Loucy (cell line): Measurements from ENCODE around the gene NRXN3.

Experiments used
- EZH2phosphoT487 ChIP-seq: fragments of 200-600 bp; IDR thresholded peaks from 2 replicates; pipeline ENCODE4 v1.6.1; 2018; ENCODE audit warnings: antibody characterized with exemption, mild to moderate bottlenecking, moderate library complexity, borderline replicate concordance
- TF ChIP-seq, protein P1 (sequence below): fragments of 200-600 bp; sonication (generic); conservative IDR thresholded peaks from 2 replicates; pipeline ENCODE4 v1.5.1; 2014; ENCODE audit warnings: mild to moderate bottlenecking, antibody characterized with exemption, low read length

DNA sequence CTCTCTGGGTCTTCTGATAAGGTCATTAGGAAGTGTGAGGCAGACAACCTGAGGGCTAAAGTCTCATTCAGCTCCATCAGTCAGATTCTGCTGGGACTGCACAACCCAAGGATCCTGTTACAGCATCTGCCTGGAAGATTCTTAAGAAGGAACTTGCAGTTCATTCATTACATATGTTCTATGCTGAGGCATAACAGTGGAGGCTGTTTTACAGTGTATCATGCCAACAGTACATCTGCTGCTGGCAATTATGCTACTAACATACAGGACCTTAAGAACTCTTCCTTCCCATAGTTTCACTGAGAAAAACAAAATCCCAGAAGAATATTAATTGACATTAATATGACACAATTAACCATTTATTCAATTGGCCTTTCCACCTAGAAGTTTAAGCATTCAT is 1072.5 kb downstream of the NRXN3 start:
- TF ChIP-seq, protein P1, sequence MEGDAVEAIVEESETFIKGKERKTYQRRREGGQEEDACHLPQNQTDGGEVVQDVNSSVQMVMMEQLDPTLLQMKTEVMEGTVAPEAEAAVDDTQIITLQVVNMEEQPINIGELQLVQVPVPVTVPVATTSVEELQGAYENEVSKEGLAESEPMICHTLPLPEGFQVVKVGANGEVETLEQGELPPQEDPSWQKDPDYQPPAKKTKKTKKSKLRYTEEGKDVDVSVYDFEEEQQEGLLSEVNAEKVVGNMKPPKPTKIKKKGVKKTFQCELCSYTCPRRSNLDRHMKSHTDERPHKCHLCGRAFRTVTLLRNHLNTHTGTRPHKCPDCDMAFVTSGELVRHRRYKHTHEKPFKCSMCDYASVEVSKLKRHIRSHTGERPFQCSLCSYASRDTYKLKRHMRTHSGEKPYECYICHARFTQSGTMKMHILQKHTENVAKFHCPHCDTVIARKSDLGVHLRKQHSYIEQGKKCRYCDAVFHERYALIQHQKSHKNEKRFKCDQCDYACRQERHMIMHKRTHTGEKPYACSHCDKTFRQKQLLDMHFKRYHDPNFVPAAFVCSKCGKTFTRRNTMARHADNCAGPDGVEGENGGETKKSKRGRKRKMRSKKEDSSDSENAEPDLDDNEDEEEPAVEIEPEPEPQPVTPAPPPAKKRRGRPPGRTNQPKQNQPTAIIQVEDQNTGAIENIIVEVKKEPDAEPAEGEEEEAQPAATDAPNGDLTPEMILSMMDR: no peak
- no peak for TF ChIP-seq EZH2phosphoT487
